Tibial artery (tissue), 4 donors: Measurements from ENCODE around the gene CDCP1.

Experiments used
- DNase-seq, 2 donors: peaks; one replicate each; pipeline ENCODE4 v3.0.0-alpha.2; 2019
- H3K27ac ChIP-seq, 2 donors: fragments of 200-600 bp; sonication (generic) in 1 of 2; 1 replicate in 1 of 2; 2 replicates in 1 of 2; pipeline ENCODE4 v1.5.1; 2018 to 2019; ENCODE audit warnings: mild to moderate bottlenecking in 1 of 2
- H3K27me3 ChIP-seq, 2 donors: fragments of 200-600 bp; sonication (generic) in 1 of 2; one replicate each; pipeline versions ENCODE4 v1.5.1 to v1.6.0; 2016 to 2019
- H3K36me3 ChIP-seq, 3 donors: fragments of 200-600 bp; sonication (generic) in 2 of 3; one replicate each; pipeline ENCODE4 v1.5.1; 2016 to 2019; ENCODE audit warnings: mild to moderate bottlenecking in 2 of 3
- H3K4me1 ChIP-seq, 4 donors: fragments of 200-600 bp; sonication (generic) in 2 of 4; 1 replicate in 3 of 4; 2 replicates in 1 of 4; pipeline ENCODE4 v1.5.1; 2016 to 2019
- H3K4me3 ChIP-seq, 2 donors: fragments of 200-600 bp; sonication (generic) in 1 of 2; 1 replicate in 1 of 2; 2 replicates in 1 of 2; pipeline ENCODE4 v1.5.1; 2018 to 2019; ENCODE audit warnings: mild to moderate bottlenecking in 2 of 2
- H3K9me3 ChIP-seq, 3 donors: fragments of 200-600 bp; sonication (generic) in 1 of 3; one replicate each; pipeline ENCODE4 v1.5.1; 2016 to 2019
- CTCF ChIP-seq, 2 experiments: fragments of 200-600 bp in 1 of 2; fragments of 450-650 bp in 1 of 2; IDR thresholded peaks; one replicate each; pipeline ENCODE4 v1.5.1; 2017 to 2019; ENCODE audit warnings: antibody characterized with exemption in 2 of 2, mild to moderate bottlenecking in 1 of 2, moderate library complexity in 1 of 2
- intact Hi-C: fragments of 100-400 bp; cut with DNase I; formaldehyde crosslinking; loops from one replicate; pipeline ENCODE4 v1.15.0; 2023; ENCODE audit warnings: low total_unique reads

Gene CDCP1

GRCh38 chr3:45187694-45188141 lies 41.5 kb upstream of the CDCP1 start:
- Histone ChIP-seq H3K9me3 (no peaks in the 10 kb centered on the region), H3K27me3 (no peaks in the 10 kb centered on the region), H3K4me3 (no peak overlapping the region), H3K36me3 (no peaks in the 10 kb centered on the region), H3K4me1 (no peaks in the 10 kb centered on the region), H3K27ac (no peak overlapping the region)
- intact Hi-C loops: no loop called here
- DNase-seq: no peak
- TF ChIP-seq CTCF (IDR thresholded peaks at IDR 0.05): no peak

- Histone ChIP-seq H3K27me3 (no peaks in the 10 kb centered on the region), H3K36me3 (no peaks in the 10 kb centered on the region), H3K9me3 (no peaks in the 10 kb centered on the region), H3K27ac (no peak overlapping the region), H3K4me3 (no peak overlapping the region), H3K4me1 (no peaks in the 10 kb centered on the region)
- intact Hi-C loops: no loop called here
- TF ChIP-seq CTCF (IDR thresholded peaks at IDR 0.05): no peak
- DNase-seq: no peak
Observed at GRCh38 chr3:45186871-45187270, 40.7 kb upstream of the CDCP1 start.

GRCh38 chr3:45185461-45185860 lies 39.3 kb upstream of the CDCP1 start:
- intact Hi-C loops: no loop called here
- H3K4me3 ChIP-seq: no peak overlapping the region
- H3K36me3 ChIP-seq: no peaks in the 10 kb centered on the region
- H3K4me1 ChIP-seq: no peaks in the 10 kb centered on the region
- no peaks in the 10 kb centered on the region for H3K27me3 ChIP-seq
- no peak for DNase-seq
- no peak overlapping the region for H3K27ac ChIP-seq
- no peak for TF ChIP-seq CTCF (IDR thresholded peaks at IDR 0.05)
- H3K9me3 ChIP-seq: no peaks in the 10 kb centered on the region

- Histone ChIP-seq H3K36me3 (no peaks in the 10 kb centered on the region), H3K27me3 (no peaks in the 10 kb centered on the region), H3K27ac (no peak overlapping the region), H3K9me3 (no peaks in the 10 kb centered on the region), H3K4me1 (no peaks in the 10 kb centered on the region), H3K4me3 (no peak overlapping the region)
- DNase-seq: no peak
- TF ChIP-seq CTCF (IDR thresholded peaks at IDR 0.05): no peak
- intact Hi-C loops: no loop called here
Observed at GRCh38 chr3:45185052-45185451, 38.9 kb upstream of the CDCP1 start.

GRCh38 chr3:45183872-45184262 lies 37.7 kb upstream of the CDCP1 start:
- no peak overlapping the region for H3K4me3 ChIP-seq
- H3K36me3 ChIP-seq: no peaks in the 10 kb centered on the region
- intact Hi-C loops: no loop called here
- H3K9me3 ChIP-seq: no peaks in the 10 kb centered on the region
- H3K4me1 ChIP-seq: no peaks in the 10 kb centered on the region
- TF ChIP-seq CTCF (IDR thresholded peaks at IDR 0.05): no peak
- H3K27me3 ChIP-seq: no peaks in the 10 kb centered on the region
- H3K27ac ChIP-seq: no peak overlapping the region
- no peak for DNase-seq
